Neural cell (in vitro differentiated cells): ENCODE data around the gene ANKRD55.

Experiments
- CTCF ChIP-seq: fragments of 450-650 bp; IDR thresholded peaks from 2 replicates; pipeline ENCODE4 v1.5.1; 2014; ENCODE audit warnings: antibody characterized with exemption, mild to moderate bottlenecking, moderate library complexity; ENCODE audit not compliant: poor library complexity, severe bottlenecking
- EP300 ChIP-seq: fragments of 450-650 bp; conservative IDR thresholded peaks from 2 replicates; pipeline ENCODE4 v1.6.1; 2014; ENCODE audit warnings: antibody characterized with exemption, mild to moderate bottlenecking, moderate library complexity; ENCODE audit not compliant: poor library complexity, severe bottlenecking
- EZH2 ChIP-seq: fragments of 200-600, 300-800 bp; shearing (Covaris generic), sonication (generic); IDR thresholded peaks from 2 replicates; pipeline ENCODE4 v1.6.1; 2014; ENCODE audit warnings: antibody characterized with exemption, low read length, borderline replicate concordance, mild to moderate bottlenecking; ENCODE audit not compliant: insufficient read depth, poor library complexity, severe bottlenecking
- POLR2AphosphoS5 ChIP-seq: IDR thresholded peaks from 2 replicates; pipeline ENCODE4 v1.6.1; 2012
- RAD21 ChIP-seq: fragments of 450-650 bp; conservative IDR thresholded peaks from 2 replicates; pipeline ENCODE4 v1.6.1; 2014; ENCODE audit warnings: antibody characterized with exemption, mild to moderate bottlenecking, moderate library complexity

- no peak for TF ChIP-seq CTCF
- TF ChIP-seq POLR2AphosphoS5, result no peak
- no peak for TF ChIP-seq EZH2
- no peak for TF ChIP-seq RAD21
- no peak for TF ChIP-seq EP300
Observed at GRCh38 chr5:56099346-56099745, 133.8 kb downstream of the ANKRD55 start.
